Coronary artery (tissue), 2 donors: ENCODE data around the gene PREX1.

Experiments
- DNase-seq: peaks from one replicate; pipeline ENCODE4 v3.0.0-alpha.2; 2017; ENCODE audit warnings: low spot score
- H3K27ac ChIP-seq, 2 donors: fragments of 200-600 bp; sonication (generic); one replicate each; pipeline ENCODE4 v1.5.1; 2016 to 2019
- H3K4me3 ChIP-seq: fragments of 200-600 bp; sonication (generic); 2 replicates; pipeline ENCODE4 v1.5.1; 2016; ENCODE audit warnings: mild to moderate bottlenecking, moderate library complexity
- CTCF ChIP-seq: fragments of 200-600 bp; sonication (generic); IDR thresholded peaks from one replicate; pipeline ENCODE4 v1.5.1; 2019; ENCODE audit warnings: antibody characterized with exemption

The PREX1 gene

GRCh38 chr20:48825566-48825920 is 2.3 kb downstream of the PREX1 start:
- DNase-seq = no peak
- H3K4me3 ChIP-seq = peak overlapping the region; percentile 84
- TF ChIP-seq CTCF = no peak
- peak overlapping the region; percentile 13 to 87 for H3K27ac ChIP-seq

DNA sequence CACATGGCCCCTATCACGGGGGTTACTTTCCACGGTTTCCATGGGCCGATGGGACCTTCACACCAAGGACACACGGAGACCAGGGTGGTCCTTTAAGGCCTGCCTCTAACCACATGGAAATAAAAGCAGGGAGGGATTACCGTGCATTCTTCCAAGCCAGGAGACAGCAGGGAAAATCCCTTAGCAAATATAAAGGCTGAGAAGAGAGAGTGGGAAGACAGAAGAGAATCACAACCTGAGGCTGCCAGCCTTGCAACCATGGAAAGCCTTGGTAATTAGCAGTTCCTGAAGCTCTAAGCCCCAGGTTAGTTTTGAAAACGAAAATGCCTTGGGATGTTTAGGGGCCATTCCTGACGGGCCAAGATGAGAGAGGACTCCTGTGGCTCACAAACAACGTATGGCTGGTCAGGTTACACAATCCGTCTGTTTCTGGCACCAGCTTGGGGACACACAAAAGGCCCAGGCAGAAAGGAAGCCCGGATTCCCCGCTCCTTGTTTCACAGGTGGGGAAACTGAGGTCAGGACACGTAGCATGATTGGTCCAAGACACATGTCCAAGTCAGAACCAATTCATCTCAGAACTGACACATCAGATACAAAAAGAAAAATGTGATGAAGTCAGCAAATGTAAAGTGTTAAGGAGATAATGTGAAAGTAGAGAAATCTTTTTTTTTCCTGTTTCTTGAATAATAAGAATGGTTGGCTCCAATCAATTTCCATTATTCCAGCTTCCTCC is 2.8 kb downstream of the PREX1 start:
- no peak for TF ChIP-seq CTCF
- no peak for DNase-seq
- peak overlapping the region; percentile 84 for H3K4me3 ChIP-seq
- H3K27ac ChIP-seq = peak overlapping the region in 1 of 2 donors; percentile 87

GRCh38 chr20:48823960-48824498 is 3.8 kb downstream of the PREX1 start:
- peak overlapping the region; percentile 84 for H3K4me3 ChIP-seq
- H3K27ac ChIP-seq = peak overlapping the region; percentile 21 to 87
- no peak for DNase-seq
- no peak for TF ChIP-seq CTCF

GRCh38 chr20:48823476-48823875 is 4.3 kb downstream of the PREX1 start:
- no peak for TF ChIP-seq CTCF
- Histone ChIP-seq H3K4me3 (peak overlapping the region; percentile 84), H3K27ac (peak overlapping the region; percentile 21 to 87)
- no peak for DNase-seq

- no peak for TF ChIP-seq CTCF
- Histone ChIP-seq H3K27ac (peak overlapping the region in 1 of 2 donors; percentile 87), H3K4me3 (peak overlapping the region; percentile 84)
- no peak for DNase-seq
Measured at GRCh38 chr20:48822879-48823385, 4.9 kb downstream of the PREX1 start.

DNA sequence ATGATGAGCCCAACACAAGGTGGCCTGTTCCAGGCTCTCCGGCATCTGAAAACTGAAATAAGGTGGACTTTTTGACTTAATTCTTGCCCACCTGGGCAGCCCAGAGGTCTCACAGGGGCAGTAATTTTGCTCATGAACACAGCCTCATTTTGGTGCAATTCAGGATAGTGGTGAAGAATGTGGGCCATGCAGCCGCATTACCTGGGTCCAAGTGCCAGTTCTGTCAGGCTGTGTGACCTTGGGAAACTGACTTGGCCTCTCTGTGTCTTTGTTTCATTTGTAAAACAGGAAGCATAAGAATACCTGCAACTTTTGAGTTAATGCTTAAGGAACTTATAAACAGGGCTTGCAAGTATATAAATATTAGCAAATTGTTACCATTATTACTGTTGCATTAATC is 5.6 kb downstream of the PREX1 start:
- no peak for DNase-seq
- Histone ChIP-seq H3K4me3 (no peak overlapping the region), H3K27ac (peak overlapping the region in 1 of 2 donors; percentile 29)
- no peak for TF ChIP-seq CTCF
